VCaP (cell line): ENCODE results near the gene UPF3A.
A peak's percentile ranks its signal among the peaks of the same experiment; 100 is the strongest.

Experiments used
- H3K27ac ChIP-seq: fragments of 450-650 bp; 2 replicates; pipeline ENCODE4 v1.5.1; 2017
- TF ChIP-seq, protein P1 (sequence below): fragments of 450-650 bp; conservative IDR thresholded peaks from 2 replicates; pipeline ENCODE4 v1.5.1; 2017; ENCODE audit warnings: mild to moderate bottlenecking, moderate library complexity

Gene UPF3A

DNA sequence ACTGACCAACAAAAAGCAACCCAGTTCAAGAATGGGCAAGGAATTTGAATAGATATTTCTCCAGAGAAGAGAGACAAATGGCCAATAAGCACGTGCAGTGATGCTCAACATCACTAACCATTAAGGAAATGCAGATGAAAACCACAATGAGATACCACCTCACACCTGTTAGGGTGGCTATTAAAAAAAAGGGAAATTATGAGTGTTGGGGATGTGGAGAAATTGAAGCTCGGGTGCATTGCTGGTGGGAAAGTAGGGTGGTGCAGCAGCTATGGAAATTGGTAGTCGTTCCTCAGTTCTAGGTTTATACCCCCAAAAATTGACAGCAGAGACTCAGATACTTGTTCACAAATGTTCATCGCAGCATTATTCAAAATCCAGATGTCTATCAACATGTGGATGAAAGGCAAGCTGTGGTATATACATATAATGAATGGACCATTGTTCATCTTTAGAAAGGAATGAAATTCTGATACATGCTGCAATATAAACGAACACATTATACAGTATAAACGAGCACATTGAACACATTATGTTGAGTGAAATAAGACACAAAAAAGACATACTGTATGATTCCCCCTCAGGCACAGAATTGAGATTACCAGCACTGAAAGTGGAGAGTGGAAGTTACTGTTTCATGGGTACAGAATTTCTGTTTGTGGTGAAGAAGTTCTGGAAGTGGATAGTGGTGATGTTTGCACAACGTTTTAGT is 33.8 kb downstream of the UPF3A start:
- peak overlapping the region; percentile 72 for H3K27ac ChIP-seq
- TF ChIP-seq, protein P1, sequence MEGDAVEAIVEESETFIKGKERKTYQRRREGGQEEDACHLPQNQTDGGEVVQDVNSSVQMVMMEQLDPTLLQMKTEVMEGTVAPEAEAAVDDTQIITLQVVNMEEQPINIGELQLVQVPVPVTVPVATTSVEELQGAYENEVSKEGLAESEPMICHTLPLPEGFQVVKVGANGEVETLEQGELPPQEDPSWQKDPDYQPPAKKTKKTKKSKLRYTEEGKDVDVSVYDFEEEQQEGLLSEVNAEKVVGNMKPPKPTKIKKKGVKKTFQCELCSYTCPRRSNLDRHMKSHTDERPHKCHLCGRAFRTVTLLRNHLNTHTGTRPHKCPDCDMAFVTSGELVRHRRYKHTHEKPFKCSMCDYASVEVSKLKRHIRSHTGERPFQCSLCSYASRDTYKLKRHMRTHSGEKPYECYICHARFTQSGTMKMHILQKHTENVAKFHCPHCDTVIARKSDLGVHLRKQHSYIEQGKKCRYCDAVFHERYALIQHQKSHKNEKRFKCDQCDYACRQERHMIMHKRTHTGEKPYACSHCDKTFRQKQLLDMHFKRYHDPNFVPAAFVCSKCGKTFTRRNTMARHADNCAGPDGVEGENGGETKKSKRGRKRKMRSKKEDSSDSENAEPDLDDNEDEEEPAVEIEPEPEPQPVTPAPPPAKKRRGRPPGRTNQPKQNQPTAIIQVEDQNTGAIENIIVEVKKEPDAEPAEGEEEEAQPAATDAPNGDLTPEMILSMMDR: no peak

DNA sequence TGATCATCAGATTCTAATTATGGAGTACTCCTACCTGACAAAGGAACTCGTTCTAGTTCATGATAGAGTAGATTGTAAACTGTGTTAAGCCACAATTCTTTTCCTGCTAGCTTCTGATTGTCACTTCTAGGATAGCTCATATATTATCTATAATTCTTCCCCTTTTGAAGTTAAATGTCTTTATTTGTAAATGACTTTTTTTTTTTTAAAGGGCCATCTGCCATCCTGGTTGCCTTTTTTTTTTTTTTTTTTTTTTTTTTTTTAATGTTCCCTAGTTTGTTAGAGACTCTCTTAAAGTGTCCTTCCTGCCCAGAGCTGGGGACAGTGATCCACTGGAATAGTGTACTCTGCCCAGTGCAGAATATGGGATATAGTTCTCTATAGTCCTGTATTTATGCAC is 37.2 kb downstream of the UPF3A start:
- H3K27ac ChIP-seq: no peak overlapping the region
- TF ChIP-seq, protein P1: no peak

DNA sequence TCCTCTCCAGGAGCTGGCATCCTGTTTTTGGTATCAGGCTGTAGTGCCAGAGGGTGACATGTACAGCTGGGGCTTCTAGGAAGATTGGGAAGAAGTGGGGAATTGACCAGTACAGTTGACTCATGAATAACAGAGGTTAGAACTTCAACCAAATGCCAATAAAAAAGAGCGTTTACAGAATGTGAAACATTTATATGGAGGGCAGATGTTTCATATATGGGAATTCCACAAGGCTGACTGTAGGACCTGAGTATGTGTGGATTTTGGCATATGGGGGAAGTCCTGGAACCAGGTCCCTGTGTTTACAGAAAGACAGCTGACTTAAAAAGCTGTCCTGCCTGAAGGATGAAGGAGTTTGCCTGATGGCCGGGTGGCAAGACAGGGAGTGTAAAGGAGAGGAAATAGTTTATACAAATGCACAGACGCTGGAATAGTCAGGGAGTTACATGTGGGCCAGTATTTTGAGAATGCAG is 38.1 kb downstream of the UPF3A start:
- TF ChIP-seq, protein P1: no peak
- no peak overlapping the region for H3K27ac ChIP-seq

DNA sequence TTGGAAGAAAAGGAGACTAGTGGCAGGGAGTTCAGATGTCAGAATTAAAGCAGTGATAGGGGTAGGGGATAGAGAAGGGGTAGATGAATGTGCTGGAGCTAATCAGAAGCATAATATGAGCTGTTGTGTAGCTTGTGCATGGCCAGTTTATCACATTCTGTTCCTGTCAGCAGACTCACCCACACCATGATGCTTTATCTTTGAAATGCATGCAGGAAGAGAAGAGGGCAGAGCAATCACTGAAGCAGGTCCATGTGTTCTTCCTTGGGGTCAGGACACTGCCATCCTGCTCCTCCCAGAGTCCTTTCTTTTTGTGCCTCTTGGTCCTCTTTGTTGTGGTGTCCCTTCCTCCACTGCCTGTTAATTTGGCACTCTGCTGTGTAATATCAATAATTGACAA is 38.7 kb downstream of the UPF3A start:
- H3K27ac ChIP-seq: no peak overlapping the region
- TF ChIP-seq, protein P1: no peak

DNA sequence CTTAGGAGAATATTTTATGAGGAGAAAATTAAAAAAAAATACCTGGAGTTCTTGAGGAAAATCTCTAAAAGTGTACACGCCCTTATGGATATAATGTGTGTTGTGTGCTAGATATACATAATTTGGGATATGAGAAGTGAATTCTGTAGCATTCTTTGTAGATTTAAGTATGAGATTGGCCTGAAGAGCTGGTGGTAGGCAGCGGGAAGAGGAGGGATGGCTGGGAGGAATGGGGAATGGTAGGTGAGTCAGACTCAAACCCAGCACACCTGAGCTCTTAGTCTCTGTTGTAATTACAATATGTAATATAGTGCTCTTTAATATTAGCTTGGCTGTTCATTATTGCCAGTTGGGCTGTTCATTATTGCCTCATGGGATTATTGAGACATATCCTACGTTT is 39.9 kb downstream of the UPF3A start:
- no peak overlapping the region for H3K27ac ChIP-seq
- TF ChIP-seq, protein P1: no peak

DNA sequence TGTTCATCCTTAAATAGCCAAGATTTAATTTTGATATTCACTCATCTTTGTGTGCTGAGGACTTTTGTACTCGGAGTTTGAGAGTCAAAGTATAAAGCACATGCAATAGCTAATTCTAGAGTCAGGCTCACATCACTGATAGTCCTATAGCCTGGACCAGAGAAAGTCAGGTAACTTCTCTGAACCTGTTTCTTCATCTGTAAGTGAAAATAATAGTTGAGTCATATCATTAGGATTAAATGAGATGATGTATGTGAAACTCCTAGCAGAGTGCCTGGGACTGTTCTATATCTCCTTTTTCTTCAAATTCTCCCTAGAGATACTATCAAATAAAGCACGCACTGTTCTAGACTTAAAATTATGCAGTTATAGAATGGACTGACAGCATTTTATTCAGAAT is 41.9 kb downstream of the UPF3A start:
- TF ChIP-seq, protein P1: no peak
- no peak overlapping the region for H3K27ac ChIP-seq

DNA sequence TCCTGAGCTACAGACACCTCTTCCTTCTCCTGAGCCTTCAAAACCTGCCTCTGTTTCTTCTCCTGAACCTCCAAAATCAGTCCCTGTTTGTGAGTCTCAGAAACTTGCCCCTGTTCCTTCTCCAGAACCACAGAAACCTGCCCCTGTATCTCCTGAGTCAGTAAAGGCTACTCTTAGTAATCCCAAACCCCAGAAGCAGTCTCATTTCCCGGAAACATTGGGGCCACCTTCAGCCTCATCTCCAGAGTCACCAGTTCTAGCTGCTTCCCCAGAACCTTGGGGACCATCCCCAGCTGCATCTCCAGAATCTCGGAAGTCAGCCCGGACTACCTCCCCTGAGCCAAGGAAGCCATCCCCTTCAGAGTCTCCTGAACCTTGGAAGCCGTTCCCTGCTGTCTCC is 42.9 kb downstream of the UPF3A start:
- TF ChIP-seq, protein P1: no peak
- H3K27ac ChIP-seq: no peak overlapping the region
